Measurements from ENCODE around the gene TNFAIP3. TPM values are rescaled to one million over a fixed set of nuclear protein-coding genes. Genes with fewer than 3 reads are reported as not detected.
A peak's percentile ranks its signal among the peaks of the same experiment; 100 is the strongest.

Gene TNFAIP3
- total and polyA plus RNA-seq, 2 of the 4 experiments (the other 2 are of a cell fraction): 5.0 to 14.2 TPM

DNA sequence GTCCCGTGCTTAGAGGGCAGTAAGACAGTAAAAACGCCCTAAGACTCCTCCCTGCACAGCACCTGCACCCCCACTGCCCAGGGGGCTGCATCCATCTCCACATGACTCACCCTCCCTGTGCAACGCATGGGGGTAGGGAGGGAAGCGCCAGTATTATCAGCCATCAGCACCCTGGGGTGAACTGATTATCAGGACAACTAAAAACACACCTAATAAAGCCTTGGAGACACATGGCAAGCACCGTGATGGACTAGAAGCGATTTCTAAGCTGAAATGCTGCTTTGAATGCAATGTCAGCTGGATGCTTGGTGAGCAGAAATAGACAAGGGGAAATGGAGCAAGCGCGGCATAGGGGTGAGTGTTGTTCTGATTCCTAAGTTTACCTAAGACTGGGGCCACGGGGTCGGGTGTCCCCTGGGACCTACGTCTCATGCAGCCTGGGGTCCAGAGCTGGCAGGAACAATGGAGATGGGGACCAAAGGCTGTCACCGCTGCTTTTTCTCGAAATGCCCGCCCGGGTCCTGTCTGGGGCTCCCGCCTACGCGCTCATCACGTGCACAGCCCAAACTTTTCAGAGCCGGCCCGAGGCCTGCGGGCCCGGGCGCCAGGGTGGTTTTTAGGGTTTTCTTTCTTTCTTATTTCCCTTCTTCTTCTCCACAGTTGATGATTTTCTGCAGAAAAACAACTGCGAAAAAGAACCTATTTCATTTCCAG lies 702 bp upstream of the TNFAIP3 start:
- H3K9me1 ChIP-seq (ENCODE audit: insufficient read depth, low read length): 0 out of 2 replicates have a peak, but pooled peaks cover 5% of the 10 kb centered on the region
- DNase-seq (no peak), ATAC-seq (ENCODE audit: low read depth) (peak; percentile 21)
- TF ChIP-seq, protein P1, sequence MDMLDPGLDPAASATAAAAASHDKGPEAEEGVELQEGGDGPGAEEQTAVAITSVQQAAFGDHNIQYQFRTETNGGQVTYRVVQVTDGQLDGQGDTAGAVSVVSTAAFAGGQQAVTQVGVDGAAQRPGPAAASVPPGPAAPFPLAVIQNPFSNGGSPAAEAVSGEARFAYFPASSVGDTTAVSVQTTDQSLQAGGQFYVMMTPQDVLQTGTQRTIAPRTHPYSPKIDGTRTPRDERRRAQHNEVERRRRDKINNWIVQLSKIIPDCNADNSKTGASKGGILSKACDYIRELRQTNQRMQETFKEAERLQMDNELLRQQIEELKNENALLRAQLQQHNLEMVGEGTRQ (IDR thresholded peaks at IDR 0.05; ENCODE audit: low read depth, low read length): peak; percentile 76
- TF ChIP-seq CHD1 (IDR thresholded peaks at IDR 0.05; ENCODE audit: low read depth, low read length) (no peak), RCOR1 (IDR thresholded peaks at IDR 0.05; ENCODE audit: insufficient replicate concordance, low read length) (no peak), SMC3 (IDR thresholded peaks at IDR 0.05; ENCODE audit: low read depth, low read length) (no peak), BHLHE40 (IDR thresholded peaks at IDR 0.05; ENCODE audit: low read depth, low read length) (peak; percentile 90), FOS (IDR thresholded peaks at IDR 0.05; ENCODE audit: low read depth, low read length) (peak; percentile 65), RFX5 (IDR thresholded peaks at IDR 0.05; ENCODE audit: low read depth, low read length) (no peak), CEBPB (IDR thresholded peaks at IDR 0.05; ENCODE audit: low read depth, low read length) (no peak), MAZ (IDR thresholded peaks at IDR 0.05; ENCODE audit: borderline replicate concordance, low read depth, low read length) (no peak), NFE2L2 (IDR thresholded peaks at IDR 0.05; ENCODE audit: low read depth, low read length) (no peak)
- TF ChIP-seq, protein P2, sequence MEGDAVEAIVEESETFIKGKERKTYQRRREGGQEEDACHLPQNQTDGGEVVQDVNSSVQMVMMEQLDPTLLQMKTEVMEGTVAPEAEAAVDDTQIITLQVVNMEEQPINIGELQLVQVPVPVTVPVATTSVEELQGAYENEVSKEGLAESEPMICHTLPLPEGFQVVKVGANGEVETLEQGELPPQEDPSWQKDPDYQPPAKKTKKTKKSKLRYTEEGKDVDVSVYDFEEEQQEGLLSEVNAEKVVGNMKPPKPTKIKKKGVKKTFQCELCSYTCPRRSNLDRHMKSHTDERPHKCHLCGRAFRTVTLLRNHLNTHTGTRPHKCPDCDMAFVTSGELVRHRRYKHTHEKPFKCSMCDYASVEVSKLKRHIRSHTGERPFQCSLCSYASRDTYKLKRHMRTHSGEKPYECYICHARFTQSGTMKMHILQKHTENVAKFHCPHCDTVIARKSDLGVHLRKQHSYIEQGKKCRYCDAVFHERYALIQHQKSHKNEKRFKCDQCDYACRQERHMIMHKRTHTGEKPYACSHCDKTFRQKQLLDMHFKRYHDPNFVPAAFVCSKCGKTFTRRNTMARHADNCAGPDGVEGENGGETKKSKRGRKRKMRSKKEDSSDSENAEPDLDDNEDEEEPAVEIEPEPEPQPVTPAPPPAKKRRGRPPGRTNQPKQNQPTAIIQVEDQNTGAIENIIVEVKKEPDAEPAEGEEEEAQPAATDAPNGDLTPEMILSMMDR (conservative IDR thresholded peaks at IDR 0.05; ENCODE audit: low read depth, low read length): no peak
- TF ChIP-seq, protein P3, sequence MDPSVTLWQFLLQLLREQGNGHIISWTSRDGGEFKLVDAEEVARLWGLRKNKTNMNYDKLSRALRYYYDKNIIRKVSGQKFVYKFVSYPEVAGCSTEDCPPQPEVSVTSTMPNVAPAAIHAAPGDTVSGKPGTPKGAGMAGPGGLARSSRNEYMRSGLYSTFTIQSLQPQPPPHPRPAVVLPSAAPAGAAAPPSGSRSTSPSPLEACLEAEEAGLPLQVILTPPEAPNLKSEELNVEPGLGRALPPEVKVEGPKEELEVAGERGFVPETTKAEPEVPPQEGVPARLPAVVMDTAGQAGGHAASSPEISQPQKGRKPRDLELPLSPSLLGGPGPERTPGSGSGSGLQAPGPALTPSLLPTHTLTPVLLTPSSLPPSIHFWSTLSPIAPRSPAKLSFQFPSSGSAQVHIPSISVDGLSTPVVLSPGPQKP (IDR thresholded peaks at IDR 0.05; ENCODE audit: borderline replicate concordance, low read depth, low read length): no peak
- H3K79me1 ChIP-seq (ENCODE audit: low read depth in 1 of 2, low read length in 2 of 2): peaks cover 5 to 37% of the 10 kb centered on the region in 2 experiments; a peak in 3 of 4 replicates
- H2AK5ac ChIP-seq (ENCODE audit: low read depth, low read length): peak overlapping the region; percentile 70; the same call in 1 of the 2 replicates
- H3K14ac ChIP-seq (replicated peaks; ENCODE audit: low read depth, low read length): peak overlapping the region; percentile 60
- peak overlapping the region; percentile 28 for H4K5ac ChIP-seq (ENCODE audit: low read depth, low read length)
- H2BK20ac ChIP-seq (ENCODE audit: low read depth, low read length): peak overlapping the region; percentile 61; the same call in 1 of the 2 replicates
- ChIA-PET POLR2A (ENCODE audit: unreplicated experiment) (interaction anchor here (0.6 kb wide), 1 partner anchor 18 kb away, joined by 7 read pairs; no protein-coding TSS in a partner anchor), CTCF (interaction anchor here (0.5 to 2.1 kb wide), 11 partner anchors 16 to 164 kb away, joined by 3 to 10 read pairs (median 4); no protein-coding TSS in a partner anchor)
- peaks cover 2% of the 10 kb centered on the region; the same call in 1 of the 2 replicates for H3K36me3 ChIP-seq (ENCODE audit: control insufficient read depth, insufficient read depth, low read length)
- 0 out of 2 replicates have a peak, but pooled peaks cover 6% of the 10 kb centered on the region for H4K20me1 ChIP-seq (ENCODE audit: insufficient read depth, low read length)
- peak overlapping the region; percentile 27 for H3K27ac ChIP-seq (ENCODE audit: insufficient read depth, low read length)
- H2BK15ac ChIP-seq (ENCODE audit: low read depth, low read length): peak overlapping the region; percentile 29; the same call in 1 of the 3 replicates
- H3K4me1 ChIP-seq (ENCODE audit: control insufficient read depth, insufficient read depth, low read length): peaks cover 12% of the 10 kb centered on the region
- BruUV-seq (replicated peaks): no TSS peak
- H3K9me3 ChIP-seq (ENCODE audit: control insufficient read depth, insufficient read depth, low read length): no peaks in the 10 kb centered on the region
- WGBS, 2 experiments (ENCODE audit: extremely low coverage in 2 of 2, insufficient read length in 1 of 2): no CpG with 5 or more reads among the region's 25 CpGs
- peak overlapping the region; percentile 36; the same call in 1 of the 2 replicates for H4K91ac ChIP-seq (ENCODE audit: insufficient read depth, low read depth, low read length)
- peak overlapping the region; percentile 67; the same call in 1 of the 2 replicates for H2BK120ac ChIP-seq (ENCODE audit: low read depth, low read length)
- peak overlapping the region; percentile 41 for H3K4me3 ChIP-seq (ENCODE audit: insufficient read depth, low read depth, low read length)
- H2AK9ac ChIP-seq (replicated peaks; ENCODE audit: low read depth, low read length, poor library complexity): peak overlapping the region; percentile 69
- in situ Hi-C loops (cut with MboI; ENCODE audit: low sequenced_read_pairs) (loop anchor here (5.0 to 10.0 kb wide), 2 partner anchors 159 to 238 kb away; partner anchors contain the start of gene PERP), intact Hi-C loops (cut with micrococcal nuclease) (loop anchor here (2.0 to 5.0 kb wide), 2 partner anchors 66 to 241 kb away; partner anchors contain the start of gene PERP), dilution Hi-C loops (cut with HindIII; ENCODE audit: low sequenced_read_pairs, unreplicated experiment) (no loop called here)
- H3K4ac ChIP-seq (ENCODE audit: low read depth, low read length): peak overlapping the region; percentile 44
- no peaks in the 10 kb centered on the region for H3K27me3 ChIP-seq (ENCODE audit: control insufficient read depth, insufficient read depth, low read length)
- peak overlapping the region; percentile 73 for H3K4me2 ChIP-seq (ENCODE audit: low read depth, low read length)
- 0 out of 2 replicates have a peak overlapping the region, but pooled peaks have one; percentile 20 for H3K56ac ChIP-seq (ENCODE audit: extremely low read depth, insufficient read depth, low read length)
- H2AFZ ChIP-seq (replicated peaks; ENCODE audit: low read length, poor library complexity): peak overlapping the region; percentile 92
- H3K23ac ChIP-seq (ENCODE audit: low read depth, low read length): peak overlapping the region; percentile 60
- peak overlapping the region; percentile 14 for H2BK5ac ChIP-seq (ENCODE audit: low read depth, low read length, poor library complexity, severe bottlenecking)
- peak overlapping the region; percentile 44 for H3K9ac ChIP-seq (ENCODE audit: low read depth, low read length)
- peak overlapping the region; percentile 8 for H3K18ac ChIP-seq (ENCODE audit: low read depth, low read length)
- H4K8ac ChIP-seq (ENCODE audit: low read depth in 2 of 2, low read length in 2 of 2): peak overlapping the region; percentile 15 to 79; a peak in 3 of 4 replicates
